ENCODE measurements around the gene PALD1.

- TF ChIP-seq BHLHE40 (IDR thresholded peaks at IDR 0.05; ENCODE audit: low read depth, low read length) (no peak), CTCF (IDR thresholded peaks at IDR 0.05) (no peak)
These were observed 114.4 kb downstream of the PALD1 start for GRCh38 chr10:70592746-70593512.

Measured in A549 (cell line).